HG03432 (cell line): ENCODE data around the gene SPDYC.
"Not testable (repeated sequence)": the region's sequence is repeated elsewhere in the genome, so short reads cannot be mapped to it uniquely, and the experiment has no call there.

ENCODE experiments used
- ATAC-seq: cut with Tn5 transposase; IDR thresholded peaks from one replicate; pipeline ENCODE4 v1.9.1; 2021; ENCODE audit warnings: mild to moderate bottlenecking, moderate library complexity; ENCODE audit not compliant: unreplicated experiment

SPDYC gene

GRCh38 chr11:65167656-65168055 is 2.4 kb upstream of the SPDYC start:
- ATAC-seq = no peak

- no peak for ATAC-seq
Measured at GRCh38 chr11:65169164-65169641, 830 bp upstream of the SPDYC start.

GRCh38 chr11:65172600-65172999 is 2.6 kb downstream of the SPDYC start:
- no peak for ATAC-seq

GRCh38 chr11:65174571-65175010 is 4.6 kb downstream of the SPDYC start:
- not testable (repeated sequence) for ATAC-seq

GRCh38 chr11:65180877-65181568 is 11.0 kb downstream of the SPDYC start:
- peak; percentile 73 for ATAC-seq

GRCh38 chr11:65181569-65182257 is 11.7 kb downstream of the SPDYC start, which contains the start of gene CAPN1:
Gene CAPN1 (plus strand): TSS chr11:65181928. CDS start chr11:65182702, 774 bp downstream.
- ATAC-seq = peak; percentile 48

DNA sequence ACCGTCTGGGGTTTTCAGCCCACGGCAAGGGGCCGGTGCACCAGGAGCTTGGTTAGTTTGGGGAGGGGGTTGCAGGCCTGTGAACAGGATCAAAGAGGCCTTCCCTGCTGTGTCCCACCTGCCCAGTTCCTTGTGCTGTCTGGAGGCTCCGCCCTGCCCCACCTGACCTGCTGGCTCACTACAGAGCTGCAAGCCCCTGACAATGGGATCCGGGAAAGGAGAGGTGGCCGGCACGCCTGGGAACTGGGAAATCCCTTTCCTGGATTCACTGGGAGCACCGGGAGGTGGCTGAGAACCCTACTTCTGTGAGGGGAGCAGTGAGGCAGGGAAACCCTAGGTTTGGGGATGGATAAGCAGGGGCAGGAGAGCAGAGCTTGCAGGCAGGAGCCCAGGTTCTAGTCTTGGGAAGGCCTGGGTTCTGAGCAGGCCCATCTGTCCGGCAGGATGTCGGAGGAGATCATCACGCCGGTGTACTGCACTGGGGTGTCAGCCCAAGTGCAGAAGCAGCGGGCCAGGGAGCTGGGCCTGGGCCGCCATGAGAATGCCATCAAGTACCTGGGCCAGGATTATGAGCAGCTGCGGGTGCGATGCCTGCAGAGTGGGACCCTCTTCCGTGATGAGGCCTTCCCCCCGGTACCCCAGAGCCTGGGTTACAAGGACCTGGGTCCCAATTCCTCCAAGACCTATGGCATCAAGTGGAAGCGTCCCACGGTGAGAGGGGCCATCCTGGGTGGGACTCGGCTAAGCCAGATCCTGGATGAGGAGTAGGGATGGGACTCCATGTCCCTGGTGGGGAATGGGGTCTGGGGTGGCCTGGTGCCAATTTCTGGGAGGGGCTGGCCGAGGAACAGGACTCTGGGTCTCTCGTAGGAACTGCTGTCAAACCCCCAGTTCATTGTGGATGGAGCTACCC is 12.5 kb downstream of the SPDYC start:
- ATAC-seq = no peak

DNA sequence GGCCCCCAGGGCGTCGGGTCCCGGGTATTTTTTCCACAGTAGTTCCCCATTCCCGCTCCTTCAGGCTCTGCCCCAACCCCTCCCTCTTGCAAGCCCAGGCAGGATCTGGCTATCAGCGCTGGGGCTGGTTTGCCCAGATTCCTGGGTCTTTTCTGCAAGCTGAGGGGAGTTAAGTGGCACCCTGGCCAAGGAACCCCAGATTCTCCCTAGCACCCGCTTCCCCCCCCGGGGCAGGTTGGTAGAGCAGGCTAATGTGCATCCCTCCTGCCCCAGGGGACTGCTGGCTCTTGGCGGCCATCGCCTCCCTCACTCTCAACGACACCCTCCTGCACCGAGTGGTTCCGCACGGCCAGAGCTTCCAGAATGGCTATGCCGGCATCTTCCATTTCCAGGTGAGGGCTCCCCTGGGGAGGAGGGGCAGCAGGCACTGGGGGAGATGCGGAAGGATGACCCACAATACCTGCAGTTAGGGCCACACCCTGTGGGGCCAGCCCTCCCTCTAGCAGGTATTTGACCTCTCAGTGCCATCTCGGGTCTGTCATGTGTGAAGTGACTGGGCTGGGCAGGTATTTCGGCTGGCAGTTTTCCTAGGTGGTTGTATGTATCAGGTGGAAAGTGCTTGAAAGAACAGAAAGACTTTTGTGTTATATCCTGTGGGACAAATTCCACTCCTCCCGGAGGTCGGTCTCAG is 13.3 kb downstream of the SPDYC start:
- ATAC-seq = no peak

GRCh38 chr11:65184146-65184545 is 14.1 kb downstream of the SPDYC start:
- no peak for ATAC-seq

GRCh38 chr11:65185171-65185570 is 15.1 kb downstream of the SPDYC start:
- no peak for ATAC-seq

GRCh38 chr11:65185869-65186341 is 15.9 kb downstream of the SPDYC start:
- no peak for ATAC-seq

GRCh38 chr11:65186701-65187100 is 16.7 kb downstream of the SPDYC start:
- ATAC-seq = no peak

DNA sequence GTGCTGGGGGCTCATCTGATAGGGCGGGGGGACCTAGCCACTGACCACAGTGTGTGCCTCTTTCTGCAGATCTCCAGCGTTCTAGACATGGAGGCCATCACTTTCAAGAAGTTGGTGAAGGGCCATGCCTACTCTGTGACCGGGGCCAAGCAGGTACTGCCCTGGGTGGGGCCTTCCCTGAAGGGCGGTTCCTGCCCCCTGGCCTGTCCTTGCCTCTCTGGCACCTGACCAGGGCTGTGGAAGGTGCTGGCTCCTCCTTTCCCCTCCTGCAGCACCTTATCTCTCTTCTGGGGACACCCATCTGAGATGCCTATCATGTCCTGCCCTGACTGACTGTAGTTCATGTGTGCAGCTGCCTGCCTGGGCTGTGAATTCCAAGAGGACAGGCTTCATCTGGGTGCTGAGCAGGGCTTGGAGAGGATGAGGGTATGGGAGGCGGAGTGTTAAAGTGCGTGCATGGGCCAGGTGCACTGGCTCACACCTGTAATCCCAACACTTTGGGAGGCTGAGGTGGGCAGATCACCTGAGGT is 17.2 kb downstream of the SPDYC start:
- no peak for ATAC-seq

- no peak for ATAC-seq
Measured at GRCh38 chr11:65187971-65188461, 18.0 kb downstream of the SPDYC start.

DNA sequence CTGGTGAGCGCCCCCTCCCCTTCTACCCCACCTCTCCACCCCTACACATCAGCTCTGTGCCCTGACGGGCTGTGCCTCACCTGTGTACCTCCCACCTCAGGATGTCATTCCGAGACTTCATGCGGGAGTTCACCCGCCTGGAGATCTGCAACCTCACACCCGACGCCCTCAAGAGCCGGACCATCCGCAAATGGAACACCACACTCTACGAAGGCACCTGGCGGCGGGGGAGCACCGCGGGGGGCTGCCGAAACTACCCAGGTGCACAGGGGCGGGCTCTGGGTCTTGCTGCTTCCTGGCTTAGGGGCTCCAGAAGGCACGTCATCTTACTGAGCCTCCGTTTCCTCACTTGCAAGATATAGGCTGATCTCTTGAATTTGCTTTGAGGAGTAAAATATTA is 18.5 kb downstream of the SPDYC start:
- no peak for ATAC-seq

DNA sequence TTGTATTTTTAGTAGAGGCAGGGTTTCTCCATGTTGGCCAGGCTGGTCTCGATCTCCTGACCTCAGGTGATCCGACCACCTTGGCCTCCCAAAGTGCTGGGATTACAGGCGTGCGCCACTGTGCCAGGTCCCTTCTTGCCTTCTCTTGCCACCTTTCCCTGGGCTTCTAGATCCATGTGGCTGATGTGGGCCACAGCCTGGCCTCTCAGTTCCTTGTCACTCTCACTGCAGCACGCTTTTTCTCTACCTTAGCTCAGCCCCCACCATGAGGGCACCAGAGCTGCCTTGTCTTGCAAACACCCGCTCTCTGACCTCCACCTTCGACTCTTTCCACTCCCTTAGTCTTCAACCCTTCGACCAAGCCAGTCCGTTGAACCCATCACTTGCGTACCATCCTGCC is 19.2 kb downstream of the SPDYC start:
- no peak for ATAC-seq

DNA sequence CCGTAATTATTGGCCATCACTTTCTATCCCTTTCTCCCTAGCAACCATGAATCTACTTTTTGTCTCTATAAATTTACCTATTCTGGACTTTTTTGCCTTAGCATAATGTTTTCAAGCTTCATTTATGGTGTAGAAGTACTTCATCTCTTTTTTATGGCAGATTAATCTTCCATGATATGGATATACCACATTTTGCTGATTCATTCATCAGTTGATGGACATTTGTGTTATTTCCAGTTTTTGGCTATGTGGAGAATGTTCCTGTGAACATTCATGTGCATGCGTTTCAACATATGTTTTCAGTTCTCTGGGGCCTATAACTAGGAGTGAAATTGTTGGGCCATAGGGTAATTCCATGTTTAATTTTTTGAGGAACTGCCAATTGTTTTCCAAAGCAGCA is 24.5 kb downstream of the SPDYC start:
- ATAC-seq = no peak

DNA sequence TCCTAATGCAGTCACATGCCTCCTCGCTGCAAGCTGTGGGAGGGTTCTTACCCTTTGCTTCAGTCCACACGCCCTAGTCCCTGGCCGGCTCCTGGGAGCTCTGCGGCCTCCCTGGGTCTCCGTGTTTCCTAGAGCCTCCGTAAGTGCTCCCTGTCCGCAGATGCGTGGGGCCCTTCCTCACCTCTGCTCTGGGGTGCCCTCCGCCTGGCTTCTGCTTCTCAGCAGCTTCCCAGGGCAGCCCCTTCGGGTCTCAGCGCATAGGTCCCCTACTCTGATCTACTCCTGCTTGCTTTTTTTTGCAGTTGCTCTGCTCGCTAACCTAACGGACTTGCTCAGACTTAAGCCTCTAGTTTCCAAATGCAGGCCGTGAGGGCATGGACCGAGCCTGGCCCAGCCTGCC is 34.1 kb downstream of the SPDYC start:
- ATAC-seq = no peak

DNA sequence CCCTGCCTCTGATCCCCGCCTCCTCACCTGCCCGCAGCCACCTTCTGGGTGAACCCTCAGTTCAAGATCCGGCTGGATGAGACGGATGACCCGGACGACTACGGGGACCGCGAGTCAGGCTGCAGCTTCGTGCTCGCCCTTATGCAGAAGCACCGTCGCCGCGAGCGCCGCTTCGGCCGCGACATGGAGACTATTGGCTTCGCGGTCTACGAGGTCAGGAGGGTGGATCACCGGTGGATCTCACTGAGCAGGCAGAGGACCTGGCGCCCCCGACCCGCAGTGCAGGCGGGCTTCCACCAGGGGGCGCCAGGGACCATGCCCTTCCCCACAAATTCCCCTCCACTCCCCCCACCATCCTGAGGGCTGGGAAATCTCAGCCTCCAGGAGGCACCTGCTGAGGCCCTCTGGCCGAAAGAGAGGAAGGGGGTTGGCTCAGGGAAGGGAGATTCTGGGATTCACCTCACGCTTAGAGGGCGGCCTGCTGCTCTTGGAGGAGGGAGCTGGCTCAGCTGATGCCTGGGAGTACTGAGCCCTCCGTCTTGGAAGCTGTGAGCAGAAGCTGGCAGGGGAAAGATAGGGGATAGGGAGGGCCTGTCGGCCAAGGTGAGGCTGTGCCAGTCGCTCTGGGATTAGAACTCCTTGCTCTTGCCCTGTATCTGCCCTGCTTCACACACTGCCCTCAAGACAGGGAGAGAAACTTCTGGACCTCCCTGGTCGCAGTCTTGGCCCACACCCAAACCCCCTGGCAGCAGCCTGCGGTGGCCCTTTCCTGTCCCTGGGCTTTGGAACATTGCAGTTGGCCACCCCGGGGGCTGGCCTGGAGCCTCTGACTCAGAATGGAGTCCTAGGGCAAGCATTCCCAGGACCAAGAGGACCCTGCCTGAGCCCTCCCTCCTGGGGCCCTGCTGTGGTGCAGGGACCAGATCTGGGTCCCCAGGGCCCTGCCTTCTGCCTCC is 34.9 kb downstream of the SPDYC start:
- ATAC-seq = no peak
